Smooth muscle cell (in vitro differentiated cells): ENCODE measurements around the gene BLVRA. TPM values are rescaled to one million over a fixed set of nuclear protein-coding genes. Genes with fewer than 3 reads are reported as not detected.

ENCODE experiments used
- DNase-seq: peaks from one replicate; lab custom pipeline; 2025; ENCODE audit not compliant: unreplicated experiment; lab: John Stamatoyannopoulos, UW
- H2AFZ ChIP-seq: fragments of 200-600 bp; sonication (generic); 2 replicates; pipeline ENCODE4 v1.6.0; 2016; ENCODE audit warnings: antibody characterized with exemption, low read depth, mild to moderate bottlenecking
- H3F3A ChIP-seq: fragments of 200-600 bp; sonication (generic); 2 replicates; pipeline ENCODE4 v1.6.0; 2017; ENCODE audit warnings: antibody characterized with exemption, low read depth
- H3K27ac ChIP-seq: fragments of 200-600 bp; sonication (generic); 2 replicates; pipeline ENCODE4 v1.5.1; 2016; ENCODE audit warnings: low read depth, mild to moderate bottlenecking
- H3K27me3 ChIP-seq: fragments of 200-600 bp; sonication (generic); 2 replicates; pipeline ENCODE4 v1.6.1; 2016; ENCODE audit warnings: low read depth, mild to moderate bottlenecking
- H3K36me3 ChIP-seq: fragments of 200-600 bp; sonication (generic); 2 replicates; pipeline ENCODE4 v1.5.1; 2016; ENCODE audit warnings: low read depth
- H3K4me1 ChIP-seq: fragments of 200-600 bp; sonication (generic); 2 replicates; pipeline ENCODE4 v1.5.1; 2016; ENCODE audit warnings: low read depth
- H3K4me2 ChIP-seq: fragments of 200-600 bp; sonication (generic); 2 replicates; pipeline ENCODE4 v1.6.0; 2016; ENCODE audit warnings: mild to moderate bottlenecking
- H3K4me3 ChIP-seq: fragments of 200-600 bp; sonication (generic); 2 replicates; pipeline ENCODE4 v1.5.1; 2016; ENCODE audit warnings: mild to moderate bottlenecking
- H3K79me2 ChIP-seq: fragments of 200-600 bp; sonication (generic); 2 replicates; pipeline ENCODE4 v1.6.0; 2016; ENCODE audit warnings: low read depth, mild to moderate bottlenecking
- H3K9ac ChIP-seq: fragments of 200-600 bp; sonication (generic); 2 replicates; pipeline ENCODE4 v1.6.0; 2016; ENCODE audit warnings: low read depth
- H3K9me3 ChIP-seq: fragments of 200-600 bp; sonication (generic); replicated peaks from 2 replicates; pipeline ENCODE4 v1.5.1; 2016; ENCODE audit warnings: low read depth
- H4K20me1 ChIP-seq: fragments of 200-600 bp; sonication (generic); 2 replicates; pipeline ENCODE4 v1.6.0; 2016; ENCODE audit warnings: low read depth
- WGBS: methylation state at CpG from one replicate; pipeline ENCODE4 v1.1.7; 2016; ENCODE audit warnings: low lambda C conversion rate; 5-methylcytosine and 5-hydroxymethylcytosine counted together
- polyA plus RNA-seq: library from polyadenylated mRNA; unstranded; fragments of >200 nt; fragmentation: Nextera tagmentation; extraction: Ambion mirVana; gene quantifications from 2 replicates; pipeline ENCODE4 v1.2.1, GENCODE V29; 2016
- total RNA-seq: library from RNA; depleted of rRNA; stranded (reverse); fragments of >200 nt; gene quantifications from 2 replicates; pipeline ENCODE4 v1.2.3, GENCODE V29; 2014
- TF ChIP-seq, protein P1 (sequence below): fragments of 200-600 bp; sonication (generic); IDR thresholded peaks from 2 replicates; pipeline ENCODE4 v1.5.1; 2017; ENCODE audit warnings: borderline replicate concordance, mild to moderate bottlenecking, antibody characterized with exemption; ENCODE audit not compliant: insufficient read depth, poor library complexity, severe bottlenecking

Gene BLVRA
- total and polyA plus RNA-seq, 2 experiments from 2014 or later: 24.6 to 65.4 TPM

DNA sequence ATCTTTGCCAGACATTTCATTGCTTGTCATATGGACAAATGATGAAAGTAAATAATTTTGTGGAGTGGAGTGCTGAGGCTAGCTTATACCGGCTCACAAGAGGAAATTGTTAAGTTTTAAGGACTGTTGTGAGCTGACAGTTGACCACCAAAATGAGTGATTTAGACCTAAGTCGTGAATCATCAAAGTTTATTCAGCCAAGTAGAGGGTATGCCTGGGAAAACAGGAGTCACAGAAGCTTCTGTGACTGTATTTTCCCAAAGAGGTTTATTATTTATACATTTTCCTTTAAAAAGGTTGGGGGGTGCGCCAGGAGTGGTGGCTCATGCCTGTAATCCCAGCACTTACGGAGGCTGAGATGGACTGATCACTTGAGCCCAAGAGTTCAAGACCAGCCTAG is 89.0 kb downstream of the BLVRA start:
- no peaks in the 10 kb centered on the region for H3K9me3 ChIP-seq
- no peaks in the 10 kb centered on the region for H3K27me3 ChIP-seq
- no peaks in the 10 kb centered on the region for H3K36me3 ChIP-seq
- TF ChIP-seq, protein P1, sequence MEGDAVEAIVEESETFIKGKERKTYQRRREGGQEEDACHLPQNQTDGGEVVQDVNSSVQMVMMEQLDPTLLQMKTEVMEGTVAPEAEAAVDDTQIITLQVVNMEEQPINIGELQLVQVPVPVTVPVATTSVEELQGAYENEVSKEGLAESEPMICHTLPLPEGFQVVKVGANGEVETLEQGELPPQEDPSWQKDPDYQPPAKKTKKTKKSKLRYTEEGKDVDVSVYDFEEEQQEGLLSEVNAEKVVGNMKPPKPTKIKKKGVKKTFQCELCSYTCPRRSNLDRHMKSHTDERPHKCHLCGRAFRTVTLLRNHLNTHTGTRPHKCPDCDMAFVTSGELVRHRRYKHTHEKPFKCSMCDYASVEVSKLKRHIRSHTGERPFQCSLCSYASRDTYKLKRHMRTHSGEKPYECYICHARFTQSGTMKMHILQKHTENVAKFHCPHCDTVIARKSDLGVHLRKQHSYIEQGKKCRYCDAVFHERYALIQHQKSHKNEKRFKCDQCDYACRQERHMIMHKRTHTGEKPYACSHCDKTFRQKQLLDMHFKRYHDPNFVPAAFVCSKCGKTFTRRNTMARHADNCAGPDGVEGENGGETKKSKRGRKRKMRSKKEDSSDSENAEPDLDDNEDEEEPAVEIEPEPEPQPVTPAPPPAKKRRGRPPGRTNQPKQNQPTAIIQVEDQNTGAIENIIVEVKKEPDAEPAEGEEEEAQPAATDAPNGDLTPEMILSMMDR: no peak
- H3K79me2 ChIP-seq: no peaks in the 10 kb centered on the region
- no peak overlapping the region for H3K27ac ChIP-seq
- no peaks in the 10 kb centered on the region for H3F3A ChIP-seq
- H3K4me2 ChIP-seq: no peak overlapping the region
- no peak overlapping the region for H2AFZ ChIP-seq
- no peaks in the 10 kb centered on the region for H4K20me1 ChIP-seq
- H3K4me3 ChIP-seq: no peak overlapping the region
- WGBS: 60% methylated on average over 4 of the region's 4 CpGs
- H3K9ac ChIP-seq: no peak overlapping the region
- no peaks in the 10 kb centered on the region for H3K4me1 ChIP-seq
- no peak for DNase-seq

DNA sequence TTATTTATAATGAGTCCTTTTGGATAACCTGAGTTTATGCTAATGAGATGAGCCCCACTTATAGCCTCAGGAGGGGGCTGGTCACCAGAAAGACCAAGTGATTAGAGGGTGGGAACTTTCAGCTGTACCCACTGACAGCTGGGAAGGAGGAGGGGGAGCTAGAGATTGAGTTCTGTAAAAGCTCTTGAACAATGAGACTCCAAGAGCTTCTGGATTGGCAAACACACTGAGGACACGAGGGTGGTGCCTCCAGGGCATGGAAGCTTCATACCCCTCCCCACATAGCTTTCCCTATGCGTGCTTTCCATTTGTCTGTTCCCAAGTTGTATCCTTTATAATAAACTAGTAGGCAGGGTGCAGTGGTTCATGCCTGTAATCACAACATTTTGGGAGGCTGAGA is 90.6 kb downstream of the BLVRA start:
- no peak overlapping the region for H3K4me3 ChIP-seq
- no peaks in the 10 kb centered on the region for H4K20me1 ChIP-seq
- H3K4me2 ChIP-seq: no peak overlapping the region
- H3K27ac ChIP-seq: no peak overlapping the region
- TF ChIP-seq, protein P1: no peak
- H3K9ac ChIP-seq: no peak overlapping the region
- 64% methylated on average over 2 of the region's 2 CpGs for WGBS
- no peaks in the 10 kb centered on the region for H3K9me3 ChIP-seq
- DNase-seq: no peak
- H3K27me3 ChIP-seq: no peaks in the 10 kb centered on the region
- H3K36me3 ChIP-seq: no peaks in the 10 kb centered on the region
- no peak overlapping the region for H2AFZ ChIP-seq
- no peaks in the 10 kb centered on the region for H3F3A ChIP-seq
- no peaks in the 10 kb centered on the region for H3K4me1 ChIP-seq
- H3K79me2 ChIP-seq: no peaks in the 10 kb centered on the region

DNA sequence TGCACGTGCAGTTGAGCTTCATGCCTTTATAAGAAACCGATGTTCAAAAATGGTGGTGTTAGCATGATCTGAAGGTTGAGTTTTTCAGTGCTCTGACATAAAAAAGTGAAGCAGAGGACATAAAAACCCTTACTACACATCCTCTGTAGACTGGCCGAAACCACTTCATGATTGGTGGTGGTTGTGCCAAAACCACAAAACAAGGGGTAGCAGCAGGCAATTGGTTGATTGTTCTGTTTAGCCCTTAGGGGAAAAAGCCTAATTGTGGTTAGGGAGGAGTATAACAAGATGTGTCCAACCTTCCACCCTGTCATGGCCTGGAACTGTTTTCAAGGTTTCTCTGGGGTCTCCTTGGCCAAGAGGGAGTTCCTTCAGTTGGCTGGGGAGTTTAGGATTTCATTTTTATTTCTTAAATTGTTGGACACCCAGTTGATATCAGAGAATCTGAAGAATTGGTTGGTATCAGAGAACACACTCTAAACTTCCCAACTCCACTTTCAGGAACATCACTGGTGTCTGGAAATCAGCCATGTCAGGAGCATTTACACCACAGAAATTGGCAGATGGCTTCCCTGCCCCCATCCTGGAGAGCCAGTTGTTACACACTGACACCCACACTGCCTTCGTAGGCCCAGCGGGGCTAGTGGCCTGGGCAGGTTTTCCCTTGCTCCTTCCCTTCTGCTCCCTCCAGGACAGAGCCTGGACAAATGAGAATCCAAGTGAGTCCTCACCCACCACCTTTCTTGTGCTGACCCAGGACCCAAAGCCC is 92.1 kb downstream of the BLVRA start:
- no peaks in the 10 kb centered on the region for H3K9me3 ChIP-seq
- H3K36me3 ChIP-seq: no peaks in the 10 kb centered on the region
- H3K4me1 ChIP-seq: no peaks in the 10 kb centered on the region
- 92% methylated on average over 5 of the region's 5 CpGs for WGBS
- no peaks in the 10 kb centered on the region for H3K27me3 ChIP-seq
- H3K9ac ChIP-seq: no peak overlapping the region
- no peak for DNase-seq
- H3K27ac ChIP-seq: no peak overlapping the region
- H3F3A ChIP-seq: no peaks in the 10 kb centered on the region
- H3K4me2 ChIP-seq: no peak overlapping the region
- TF ChIP-seq, protein P1: no peak
- no peak overlapping the region for H3K4me3 ChIP-seq
- no peaks in the 10 kb centered on the region for H4K20me1 ChIP-seq
- H2AFZ ChIP-seq: no peak overlapping the region
- no peaks in the 10 kb centered on the region for H3K79me2 ChIP-seq

DNA sequence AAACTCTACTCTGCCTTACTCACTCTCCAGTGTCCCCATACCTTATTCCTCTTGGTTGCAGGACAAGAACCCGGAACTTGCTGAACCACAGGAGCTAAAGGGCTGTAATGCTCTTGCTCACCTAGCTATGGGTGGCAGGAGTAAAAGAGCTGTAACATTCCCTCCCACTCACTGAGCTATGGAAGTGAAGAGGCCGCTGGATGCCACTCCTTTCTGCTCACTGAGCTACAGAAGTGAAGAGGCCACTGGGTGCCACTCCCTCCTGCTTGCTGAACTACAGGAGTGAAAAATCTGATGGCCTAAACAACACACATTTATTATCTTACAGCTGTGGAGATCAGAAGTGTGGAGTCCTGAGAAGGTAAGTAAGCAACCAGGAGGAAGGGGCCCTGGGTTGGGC is 93.3 kb downstream of the BLVRA start:
- H3K36me3 ChIP-seq: no peaks in the 10 kb centered on the region
- TF ChIP-seq, protein P1: no peak

More for the DNA sequence above, 93.3 kb downstream of the BLVRA start:
- Histone ChIP-seq H3F3A (no peaks in the 10 kb centered on the region), H3K9me3 (no peaks in the 10 kb centered on the region), H3K4me3 (no peak overlapping the region), H3K9ac (no peak overlapping the region), H3K79me2 (no peaks in the 10 kb centered on the region), H3K27ac (no peak overlapping the region), H2AFZ (no peak overlapping the region), H3K4me2 (no peak overlapping the region), H3K4me1 (no peaks in the 10 kb centered on the region), H4K20me1 (no peaks in the 10 kb centered on the region), H3K27me3 (no peaks in the 10 kb centered on the region)
- 80% methylated on average over 2 of the region's 2 CpGs for WGBS
- no peak for DNase-seq
